HepG2 (cell line): ENCODE data around the gene NDUFA13. TPM values are rescaled to one million over a fixed set of nuclear protein-coding genes. Genes with fewer than 3 reads are reported as not detected.

Source experiments
- ATAC-seq: fragments of 200-7000 bp; cut with Tn5 transposase; 3 replicates; pipeline ENCODE4 v1.9.1; 2020; ENCODE audit warnings: mild to moderate bottlenecking, moderate library complexity
- BruUV-seq: library from RNA; stranded (reverse); fragments of 400-500 nt; replicated peaks from 2 replicates; lab custom pipeline; 2021; lab: Mats Ljungman, UMichigan
- CTCF ChIA-PET: fragments of 300-600 bp; formaldehyde crosslinking; extraction: SDS; loops from one replicate; lab custom pipeline; 2021; ENCODE audit warnings: low total read pairs, inconsistent platforms, low intra/inter-chr PET ratio; lab: Yijun Ruan, JAX
- POLR2A ChIA-PET: fragments of 350-600 bp; sonication (Branson Sonifier 250); formaldehyde crosslinking; loops from one replicate; lab custom pipeline; 2020; ENCODE audit warnings: antibody characterized with exemption, inconsistent platforms; lab: Yijun Ruan, JAX
- DNase-seq: peaks from one replicate; pipeline ENCODE4 v3.0.0-alpha.2; 2015; ENCODE audit warnings: low spot score
- FAIRE-seq: peaks from 3 replicates; lab custom pipeline; 2011; peaks lifted over from hg19 to GRCh38; lab: Jason Lieb, UNC
- H2AFZ ChIP-seq: one replicate; pipeline ENCODE4 v1.6.1; 2011; ENCODE audit warnings: low read length, inconsistent platforms
- H3K27ac ChIP-seq: fragments of 300-600 bp; 3 replicates; pipeline ENCODE4 v1.8.0; 2011; ENCODE audit warnings: mixed run types, mild to moderate bottlenecking, mixed read lengths, low read length, inconsistent platforms; ENCODE audit not compliant: insufficient read depth; ENCODE audit errors: extremely low read length
- H3K27me3 ChIP-seq, 2 experiments: fragments of 200-600 bp in 1 of 2; 2 replicates in 1 of 2; 3 replicates in 1 of 2; pipeline versions ENCODE4 v1.6.0 to v1.8.0; 2011; ENCODE audit warnings: low read length in 2 of 2, mild to moderate bottlenecking in 2 of 2, moderate library complexity in 2 of 2, inconsistent platforms in 1 of 2; ENCODE audit not compliant: insufficient read depth in 2 of 2, control insufficient read depth in 1 of 2
- H3K36me3 ChIP-seq, 2 experiments: fragments of 200-600 bp in 1 of 2; replicated peaks in 1 of 2; 2 replicates in 1 of 2; 3 replicates in 1 of 2; pipeline versions ENCODE4 v1.5.1 to v1.8.0; 2011; ENCODE audit warnings: low read length in 2 of 2, inconsistent platforms in 1 of 2; ENCODE audit not compliant: insufficient read depth in 2 of 2, control insufficient read depth in 1 of 2
- H3K4me1 ChIP-seq: 2 replicates; pipeline ENCODE4 v1.5.1; 2012; ENCODE audit warnings: low read length, inconsistent platforms; ENCODE audit not compliant: insufficient read depth
- H3K4me2 ChIP-seq: 2 replicates; pipeline ENCODE4 v1.6.0; 2011; ENCODE audit warnings: low read depth, low read length, inconsistent platforms
- H3K4me3 ChIP-seq, 3 experiments: fragments of 200-600 bp in 1 of 3; sonication (generic), shearing (Covaris generic) in 1 of 3; replicated peaks in 1 of 3; 2 replicates each; pipeline ENCODE4 v1.5.1; 2011 to 2016; ENCODE audit warnings: low read length in 3 of 3, inconsistent platforms in 2 of 3, low read depth in 2 of 3, mild to moderate bottlenecking in 2 of 3, control low read depth in 1 of 3, mixed read lengths in 1 of 3; ENCODE audit not compliant: insufficient read depth in 1 of 3
- H3K79me2 ChIP-seq: one replicate; pipeline ENCODE4 v1.6.1; 2011; ENCODE audit warnings: low read length, inconsistent platforms; ENCODE audit not compliant: insufficient read depth
- H3K9ac ChIP-seq: 2 replicates; pipeline ENCODE4 v1.6.0; 2011; ENCODE audit warnings: mild to moderate bottlenecking, low read depth, low read length, inconsistent platforms; ENCODE audit not compliant: insufficient read depth
- H3K9me3 ChIP-seq: 2 replicates; pipeline ENCODE4 v1.5.1; 2012; ENCODE audit warnings: mild to moderate bottlenecking, low read length
- H4K20me1 ChIP-seq: 2 replicates; pipeline ENCODE4 v1.6.0; 2011; ENCODE audit warnings: inconsistent platforms, mild to moderate bottlenecking, low read length, moderate library complexity; ENCODE audit not compliant: insufficient read depth
- ASH2L ChIP-seq: fragments of 300-600, 200-600 bp; sonication (generic); IDR thresholded peaks from 2 replicates; pipeline ENCODE4 v1.7.0; 2017; ENCODE audit warnings: low read depth, mild to moderate bottlenecking, moderate library complexity, mixed read lengths, low read length; ENCODE audit not compliant: insufficient read length
- CSRNP2 ChIP-seq: sonication (generic); formaldehyde crosslinking; conservative IDR thresholded peaks from 2 replicates; pipeline ENCODE4 v1.8.0; 2022; ENCODE audit warnings: low read depth, missing genetic modification reagents
- DBP ChIP-seq: sonication (generic); formaldehyde crosslinking; IDR thresholded peaks from 2 replicates; pipeline ENCODE4 v1.4.0; 2020; ENCODE audit warnings: missing genetic modification reagents; ENCODE audit errors: not compliant biosample characterization
- DR1 ChIP-seq: sonication (generic); formaldehyde crosslinking; IDR thresholded peaks from 2 replicates; pipeline ENCODE4 v1.8.0; 2021; ENCODE audit warnings: mild to moderate bottlenecking, missing genetic modification reagents, inconsistent platforms
- EHMT2 ChIP-seq: fragments of 200-600 bp; sonication (generic); IDR thresholded peaks from 2 replicates; pipeline ENCODE4 v1.7.0; 2017; ENCODE audit warnings: antibody characterized with exemption, low read depth, low read length, borderline replicate concordance
- HMG20B ChIP-seq: conservative IDR thresholded peaks from 2 replicates; pipeline ENCODE4 v1.6.1; 2016; ENCODE audit warnings: missing genetic modification reagents, missing compliant biosample characterization
- HMGXB4 ChIP-seq, 2 experiments: sonication (generic) in 1 of 2; formaldehyde crosslinking in 1 of 2; IDR thresholded peaks; 2 replicates each; pipeline versions ENCODE4 v1.4.0 to v1.6.1; 2018 to 2020; ENCODE audit warnings: missing genetic modification reagents in 2 of 2, borderline replicate concordance in 1 of 2, low read depth in 1 of 2, mild to moderate bottlenecking in 1 of 2, missing biosample characterization in 1 of 2
- HNRNPLL ChIP-seq: fragments of 200-400 bp; formaldehyde crosslinking; IDR thresholded peaks from 2 replicates; pipeline ENCODE4 v1.6.1; 2017; ENCODE audit warnings: mild to moderate bottlenecking, low read depth, low read length; ENCODE audit not compliant: poor library complexity, severe bottlenecking
- PPARG ChIP-seq: conservative IDR thresholded peaks from 2 replicates; pipeline ENCODE4 v1.6.1; 2016; ENCODE audit warnings: missing biosample characterization, missing genetic modification reagents
- RAD51 ChIP-seq: fragments of 450-650 bp; IDR thresholded peaks from 2 replicates; pipeline ENCODE4 v1.6.1; 2016; ENCODE audit warnings: borderline replicate concordance
- SMARCE1 ChIP-seq: fragments of 450-650 bp; IDR thresholded peaks from 2 replicates; pipeline ENCODE4 v1.6.1; 2017; ENCODE audit warnings: borderline replicate concordance
- ZBTB46 ChIP-seq: sonication (generic); formaldehyde crosslinking; IDR thresholded peaks from 2 replicates; pipeline ENCODE4 v1.4.0; 2020; ENCODE audit warnings: mild to moderate bottlenecking, missing genetic modification reagents, borderline replicate concordance
- ZNF276 ChIP-seq: sonication (generic); formaldehyde crosslinking; IDR thresholded peaks from 2 replicates; pipeline ENCODE4 v1.4.0; 2020; ENCODE audit warnings: mild to moderate bottlenecking, low read depth, missing genetic modification reagents
- ZNF282 ChIP-seq: fragments of 450-650 bp; IDR thresholded peaks from 2 replicates; pipeline ENCODE4 v1.6.1; 2018; ENCODE audit not compliant: partially characterized antibody
- ZNF451 ChIP-seq: sonication (generic); formaldehyde crosslinking; IDR thresholded peaks from 2 replicates; pipeline ENCODE4 v1.5.0; 2020; ENCODE audit warnings: mild to moderate bottlenecking, missing genetic modification reagents
- ZNF747 ChIP-seq: sonication (generic); formaldehyde crosslinking; IDR thresholded peaks from 2 replicates; pipeline ENCODE4 v1.8.1; 2023; ENCODE audit warnings: missing genetic modification reagents, mild to moderate bottlenecking, borderline replicate concordance
- WGBS: methylation state at CpG from one replicate; pipeline ENCODE4 v1.1.6; 2017; ENCODE audit warnings: low lambda C conversion rate; 5-methylcytosine and 5-hydroxymethylcytosine counted together
- in situ Hi-C: cut with HindIII; loops from 2 replicates; pipeline ENCODE4 v1.10.0; 2017; ENCODE audit warnings: low pct_unique_long_range_greater_than_20kb; ENCODE audit not compliant: extremely low pct_ligation_motif_present
- intact Hi-C: fragments of 100-400 bp; cut with micrococcal nuclease; formaldehyde crosslinking; loops from one replicate; pipeline ENCODE4 v1.10.0; 2022; ENCODE audit not compliant: unreplicated experiment
- polyA plus RNA-seq, 8 experiments: library from polyadenylated mRNA; depleted of rRNA in 3 of 8; stranded (reverse) in 7 of 8; unstranded in 1 of 8; fragments of >200 nt; fragmentation: Illumina TruSeq in 4 of 8; extraction: Trizol in 4 of 8; gene quantifications; 2 replicates each; pipeline versions ENCODE4 v1.2.1 to v1.2.3, GENCODE V29; 2011 to 2016; ENCODE audit warnings: low read depth in 4 of 8, missing spikeins in 1 of 8, mixed read lengths in 1 of 8; ENCODE audit not compliant: insufficient read depth in 1 of 8
- total RNA-seq, 5 experiments: library from RNA; depleted of rRNA; stranded (reverse); fragments of >200 nt; fragmentation: Illumina TruSeq; extraction: Trizol; gene quantifications; 2 replicates each; pipeline ENCODE4 v1.2.3, GENCODE V29; 2016; ENCODE audit warnings: low read depth in 1 of 5

NDUFA13 gene
- total and polyA plus RNA-seq, 2 of the 13 experiments (the other 11 are each of a cell fraction or from before 2014, with no cell fraction given) = 337 to 366 TPM

GRCh38 chr19:19543640-19544039 lies 27.6 kb downstream of the NDUFA13 start:
- 20% methylated on average over 4 of the region's 19 CpGs for WGBS
- CTCF ChIA-PET = no interaction called here
- Histone ChIP-seq H3K36me3 (no peaks in the 10 kb centered on the region), H3K4me2 (no peak overlapping the region), H3K79me2 (no peaks in the 10 kb centered on the region), H3K27me3 (peaks cover 4 to 32% of the 10 kb centered on the region in 2 experiments; a peak in 4 of 5 replicates), H4K20me1 (no peaks in the 10 kb centered on the region), H2AFZ (no peak overlapping the region), H3K9me3 (no peaks in the 10 kb centered on the region), H3K4me3 (no peak overlapping the region), H3K27ac (no peak overlapping the region), H3K9ac (no peak overlapping the region), H3K4me1 (0 out of 2 replicates have a peak, but pooled peaks cover 4% of the 10 kb centered on the region)
- DNase-seq (no peak), ATAC-seq (no peak), FAIRE-seq (no peak)
- TF ChIP-seq HMGXB4 (CRISPR knock-in tag; IDR thresholded peaks at IDR 0.05; ENCODE audit: borderline replicate concordance in 1 of 2, low read depth in 1 of 2) = no peak
- TF ChIP-seq HMG20B (CRISPR knock-in tag) = no peak
- TF ChIP-seq PPARG (CRISPR knock-in tag) = no peak
- no peak for TF ChIP-seq CSRNP2 (CRISPR knock-in tag)
- no peak for TF ChIP-seq ZNF276
- TF ChIP-seq HNRNPLL = no peak
- no peak for TF ChIP-seq EHMT2
- no peak for TF ChIP-seq ZNF451 (CRISPR knock-in tag)
- TF ChIP-seq ZNF747 (CRISPR knock-in tag) = no peak
- TF ChIP-seq ZBTB46 (CRISPR knock-in tag) = no peak
- no peak for TF ChIP-seq ZNF282
- no peak for TF ChIP-seq ASH2L
- TF ChIP-seq SMARCE1 = no peak
- TF ChIP-seq DBP (CRISPR knock-in tag) = no peak
- no peak for TF ChIP-seq RAD51
- no peak for TF ChIP-seq DR1
- intact Hi-C loops (no loop called here), in situ Hi-C loops (loop anchor here (25.0 kb wide), 1 partner anchor 419 kb away; no protein-coding TSS in a partner anchor)
- BruUV-seq = no TSS peak
- POLR2A ChIA-PET = no interaction called here
